Immature natural killer cell (primary cell): ENCODE measurements around the gene SLC11A1. TPM values are rescaled to one million over a fixed set of nuclear protein-coding genes. Genes with fewer than 3 reads are reported as not detected.
A peak's percentile ranks its signal among the peaks of the same experiment; 100 is the strongest.

Source experiments
- DNase-seq, 3 donors: peaks; one replicate each; pipeline ENCODE4 v3.0.0; 2022; ENCODE audit warnings: mixed read lengths in 1 of 3
- H3K27ac Mint-ChIP-seq, 6 donors: one replicate each; pipeline ENCODE4 v1.8.0; 2020; ENCODE audit warnings: mixed read lengths in 6 of 6, mild to moderate bottlenecking in 5 of 6, inconsistent platforms in 4 of 6, moderate library complexity in 3 of 6
- H3K27me3 Mint-ChIP-seq, 3 donors: one replicate each; pipeline ENCODE4 v1.8.0; 2020 to 2021; ENCODE audit warnings: low read depth in 3 of 3, mild to moderate bottlenecking in 3 of 3, mixed read lengths in 3 of 3, moderate library complexity in 3 of 3, inconsistent platforms in 1 of 3
- H3K36me3 Mint-ChIP-seq, 3 donors: one replicate each; pipeline ENCODE4 v1.8.0; 2020; ENCODE audit warnings: mixed read lengths in 3 of 3, inconsistent platforms in 2 of 3, mild to moderate bottlenecking in 2 of 3
- H3K4me1 Mint-ChIP-seq, 2 donors: one replicate each; pipeline ENCODE4 v1.8.0; 2020; ENCODE audit warnings: inconsistent platforms in 2 of 2, mild to moderate bottlenecking in 2 of 2, mixed read lengths in 2 of 2, moderate library complexity in 1 of 2
- H3K4me3 Mint-ChIP-seq, 5 donors: one replicate each; pipeline ENCODE4 v1.8.0; 2020; ENCODE audit warnings: mild to moderate bottlenecking in 5 of 5, mixed read lengths in 5 of 5, inconsistent platforms in 3 of 5, moderate library complexity in 3 of 5
- H3K9me3 Mint-ChIP-seq, 6 donors: one replicate each; pipeline ENCODE4 v1.8.0; 2020; ENCODE audit warnings: mild to moderate bottlenecking in 6 of 6, mixed read lengths in 6 of 6, inconsistent platforms in 4 of 6, moderate library complexity in 3 of 6
- polyA plus RNA-seq, 3 donors: library from polyadenylated mRNA; unstranded; fragments of 300-500 nt; fragmentation: Illumina TruSeq; gene quantifications; one replicate each; pipeline ENCODE4 v1.2.3, GENCODE V29; 2021

Gene SLC11A1
- polyA plus RNA-seq, 3 donors from 2014 or later, result 0.66 to 1.8 (median 1.2) TPM

DNA sequence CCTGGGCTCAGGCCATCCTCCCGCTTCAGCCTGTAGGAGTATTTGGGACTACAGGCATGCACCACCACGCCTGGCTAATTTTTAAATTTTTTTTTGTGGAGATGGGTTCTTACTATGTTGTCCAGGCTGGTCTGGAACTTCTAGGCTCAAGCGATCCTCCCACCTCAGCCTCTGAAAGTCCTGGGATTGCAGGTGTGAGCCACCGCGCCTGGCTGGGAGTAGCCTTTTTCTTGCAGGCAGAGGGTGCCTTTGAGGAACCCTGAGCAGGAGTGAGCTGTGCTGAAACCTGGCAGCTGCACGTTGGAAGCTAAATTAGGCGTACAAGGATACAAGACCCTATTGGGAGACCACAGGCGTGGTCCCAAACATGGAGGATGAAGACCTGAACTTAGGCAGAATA lies 25.6 kb downstream of the SLC11A1 start:
- H3K4me3 Mint-ChIP-seq, result peak overlapping the region in 4 of 5 donors; percentile 56 to 92 (median 74)
- peaks cover 57 to 60% of the 10 kb centered on the region in 2 donors for H3K4me1 Mint-ChIP-seq
- peaks cover 0 to 10% (median 4%) of the 10 kb centered on the region in 3 donors for H3K36me3 Mint-ChIP-seq
- DNase-seq, result no peak
- H3K9me3 Mint-ChIP-seq, result no peaks in the 10 kb centered on the region
- peak overlapping the region in 4 of 6 donors; percentile 53 to 96 (median 94) for H3K27ac Mint-ChIP-seq
- peaks cover 7 to 26% (median 25%) of the 10 kb centered on the region in 3 donors for H3K27me3 Mint-ChIP-seq

DNA sequence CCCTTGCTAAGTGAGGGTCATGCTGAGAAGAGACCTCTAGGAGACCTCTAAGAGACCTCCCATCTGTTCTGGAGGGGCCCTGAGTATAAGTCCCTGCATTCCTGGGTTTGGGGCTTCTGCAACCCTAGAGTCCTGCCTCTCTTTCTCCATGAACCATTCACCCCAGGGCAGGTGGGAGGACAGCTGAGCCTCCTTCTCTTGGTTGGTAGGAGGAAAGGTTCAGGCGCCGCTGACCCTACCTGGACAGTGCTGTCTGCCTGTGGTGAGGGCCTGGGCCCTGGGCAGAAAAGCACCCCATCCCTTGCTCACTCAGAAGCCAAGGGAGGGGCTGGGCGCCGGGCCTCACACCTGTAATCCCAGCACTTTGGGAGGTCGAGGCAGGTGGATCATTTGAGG lies 36.2 kb downstream of the SLC11A1 start:
- no peak overlapping the region for H3K4me3 Mint-ChIP-seq
- no peaks in the 10 kb centered on the region for H3K9me3 Mint-ChIP-seq
- no peaks in the 10 kb centered on the region for H3K36me3 Mint-ChIP-seq
- H3K4me1 Mint-ChIP-seq, result peaks cover 0 to 6% of the 10 kb centered on the region in 2 donors
- no peak overlapping the region for H3K27ac Mint-ChIP-seq
- DNase-seq, result no peak
- H3K27me3 Mint-ChIP-seq, result peaks cover 1 to 3% (median 2%) of the 10 kb centered on the region in 3 donors

DNA sequence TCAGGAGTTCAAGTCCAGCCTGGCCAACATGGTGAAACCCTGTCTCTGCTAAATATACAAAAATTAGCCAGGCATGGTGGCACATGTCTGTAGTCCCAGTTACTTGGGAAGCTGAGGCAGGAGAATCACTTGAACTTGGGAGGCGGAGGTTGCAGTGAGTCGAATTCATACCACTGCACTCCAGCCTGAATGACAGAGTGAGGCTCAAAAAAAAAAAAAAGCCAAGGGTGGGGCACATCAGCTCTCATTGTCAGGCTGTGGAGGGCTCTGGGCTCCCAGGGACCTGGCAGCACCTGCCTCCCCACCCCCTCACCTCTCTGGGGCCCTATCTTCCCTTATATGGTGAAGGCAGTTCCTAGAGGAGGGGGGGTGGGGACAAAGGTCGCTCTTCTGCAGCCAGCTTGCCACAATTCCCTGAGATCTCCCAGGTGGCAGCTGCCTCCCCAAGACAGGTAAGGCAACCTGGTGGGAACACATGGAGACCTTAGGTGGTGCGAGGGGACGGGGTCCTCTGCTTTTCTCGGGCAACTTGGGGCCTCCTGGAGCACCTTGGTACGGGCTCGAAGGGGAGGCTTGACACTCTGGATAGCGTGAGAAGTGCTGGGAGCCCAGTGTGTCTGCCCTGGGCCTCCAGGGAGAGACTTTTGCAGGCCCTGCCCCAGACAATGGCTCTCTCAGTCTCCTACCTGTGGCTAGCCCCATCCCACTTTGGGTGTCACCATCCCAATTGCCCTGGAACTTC lies 36.8 kb downstream of the SLC11A1 start, which contains the start of gene VIL1:
TSS of gene VIL1 (plus strand) at position 407 of the 742 bp plus-strand sequence. CDS start 4,656 bp downstream, outside the sequence.
- H3K27me3 Mint-ChIP-seq, result peaks cover 1 to 3% (median 2%) of the 10 kb centered on the region in 3 donors
- H3K4me3 Mint-ChIP-seq, result no peak within 1 kb of the TSS
- H3K9me3 Mint-ChIP-seq, result no peaks in the 10 kb centered on the region
- peak within 1 kb of the TSS in 2 of 6 donors; percentile 6 to 59 for H3K27ac Mint-ChIP-seq
- DNase-seq, result no peak
- peaks cover 0 to 6% of the 10 kb centered on the region in 2 donors for H3K4me1 Mint-ChIP-seq
- no peaks in the 10 kb centered on the region for H3K36me3 Mint-ChIP-seq

DNA sequence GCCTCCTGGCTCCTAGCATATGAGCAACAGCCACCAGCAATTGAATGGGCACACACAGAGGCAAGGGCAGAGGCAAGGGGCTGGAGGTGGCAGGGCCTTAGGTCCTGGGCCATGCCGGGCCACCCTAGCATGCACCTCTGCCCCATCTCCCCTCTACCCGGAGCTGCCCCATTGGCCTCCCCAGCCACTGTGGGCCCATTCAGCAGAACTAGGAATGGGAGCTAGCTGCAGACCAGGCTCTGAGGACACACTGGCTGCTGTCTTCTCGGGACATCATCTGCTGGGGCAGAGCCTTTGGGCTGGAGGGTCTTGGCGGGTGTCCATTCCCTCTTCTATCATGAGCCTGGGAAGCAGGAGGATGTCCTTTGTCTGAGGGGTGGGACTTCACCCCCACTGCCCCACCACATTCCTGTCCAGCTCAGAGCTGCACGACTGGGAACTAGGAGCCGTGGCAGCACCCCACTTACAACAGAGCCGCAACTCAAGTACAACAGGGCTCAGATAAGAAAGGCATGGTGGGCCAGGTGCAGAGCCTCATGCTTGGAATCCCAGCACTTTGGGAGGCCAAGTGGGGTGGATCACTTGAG lies 37.6 kb downstream of the SLC11A1 start:
- Mint-ChIP-seq H3K4me3 (no peak overlapping the region), H3K27ac (peak overlapping the region in 1 of 6 donors; percentile 6), H3K4me1 (no peaks in the 10 kb centered on the region), H3K36me3 (no peaks in the 10 kb centered on the region), H3K27me3 (peaks cover 1 to 3% (median 2%) of the 10 kb centered on the region in 3 donors), H3K9me3 (no peaks in the 10 kb centered on the region)
- DNase-seq, result no peak

DNA sequence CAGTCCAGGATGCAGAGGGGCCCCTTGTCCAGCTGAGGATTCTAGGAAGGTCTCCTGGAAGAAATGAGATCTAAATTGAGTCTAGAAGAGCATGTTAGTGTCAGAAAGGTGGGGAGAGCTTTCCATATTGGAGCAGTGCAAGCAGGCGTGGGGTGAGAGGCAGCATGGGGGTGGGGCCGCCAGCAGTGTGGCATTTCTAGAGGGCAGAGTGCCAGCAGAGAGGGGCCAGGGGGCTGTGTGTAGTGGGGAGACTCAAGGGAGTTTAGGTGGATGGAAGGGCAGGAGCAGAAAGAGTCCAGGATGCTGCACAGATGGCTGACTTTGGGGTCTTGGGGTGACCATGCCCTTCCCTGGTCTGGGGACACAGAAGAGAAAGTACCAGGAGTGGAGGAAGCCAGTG lies 39.0 kb downstream of the SLC11A1 start:
- no peaks in the 10 kb centered on the region for H3K36me3 Mint-ChIP-seq
- no peak overlapping the region for H3K4me3 Mint-ChIP-seq
- H3K27me3 Mint-ChIP-seq, result peaks cover 1 to 3% (median 2%) of the 10 kb centered on the region in 3 donors
- H3K9me3 Mint-ChIP-seq, result no peaks in the 10 kb centered on the region
- H3K4me1 Mint-ChIP-seq, result no peaks in the 10 kb centered on the region
- no peak for DNase-seq
- peak overlapping the region in 1 of 6 donors; percentile 12 for H3K27ac Mint-ChIP-seq

DNA sequence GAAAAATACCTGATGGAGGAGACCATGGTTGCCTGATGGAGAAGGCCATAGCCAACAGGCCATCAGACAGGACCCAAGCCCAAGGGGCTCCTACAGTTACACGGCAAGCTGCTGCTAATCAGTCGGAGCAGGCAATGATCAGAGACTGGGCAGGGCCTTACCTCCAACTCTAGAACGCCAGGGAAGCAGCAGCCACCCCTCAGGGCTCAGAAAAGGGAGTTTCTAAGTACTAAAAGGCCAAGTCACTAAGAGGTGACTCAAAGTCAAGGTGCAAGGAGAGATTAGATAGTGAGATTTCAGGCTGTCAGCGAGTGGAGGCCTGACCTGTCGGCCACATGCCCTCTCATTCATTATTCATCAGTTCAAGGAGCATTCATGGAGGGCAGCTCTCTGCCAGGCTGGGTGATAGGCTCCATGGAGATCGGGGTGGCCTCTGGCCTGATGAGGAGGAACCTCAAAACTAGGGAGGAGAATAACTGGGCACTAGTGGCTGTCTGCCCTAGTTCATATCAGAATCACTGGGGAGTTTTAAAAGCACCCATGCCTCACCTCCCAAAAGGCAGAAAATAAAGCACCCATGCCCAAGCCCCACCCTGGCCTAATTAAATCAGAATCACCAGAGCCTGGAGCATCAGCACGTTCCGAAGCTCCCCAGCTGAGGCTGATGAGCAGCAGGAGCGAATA lies 40.5 kb downstream of the SLC11A1 start:
- Mint-ChIP-seq H3K9me3 (no peaks in the 10 kb centered on the region), H3K27me3 (peaks cover 0 to 1% (median 0%) of the 10 kb centered on the region in 3 donors), H3K27ac (no peak overlapping the region), H3K4me3 (no peak overlapping the region), H3K36me3 (no peaks in the 10 kb centered on the region), H3K4me1 (no peaks in the 10 kb centered on the region)
- no peak for DNase-seq

DNA sequence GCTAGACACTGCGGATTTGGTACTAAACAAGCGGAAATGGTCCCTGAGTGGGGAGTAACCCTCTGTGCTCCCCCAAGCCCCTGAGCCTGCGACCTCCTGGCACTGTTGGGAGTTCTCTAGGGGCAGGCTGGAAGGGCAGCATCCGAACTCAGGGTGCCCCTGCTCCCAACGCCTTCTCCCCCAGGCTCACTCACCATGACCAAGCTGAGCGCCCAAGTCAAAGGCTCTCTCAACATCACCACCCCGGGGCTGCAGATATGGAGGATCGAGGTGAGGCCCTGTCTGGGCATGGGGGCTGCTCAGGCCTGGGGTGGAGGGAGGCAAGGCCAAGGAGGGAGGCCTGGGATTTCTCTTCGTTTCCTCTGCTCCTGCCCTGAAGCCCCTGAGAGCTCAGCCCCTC lies 41.5 kb downstream of the SLC11A1 start:
- no peaks in the 10 kb centered on the region for H3K4me1 Mint-ChIP-seq
- peaks cover 0 to 4% (median 0%) of the 10 kb centered on the region in 3 donors for H3K27me3 Mint-ChIP-seq
- H3K27ac Mint-ChIP-seq, result no peak overlapping the region
- DNase-seq, result no peak
- no peak overlapping the region for H3K4me3 Mint-ChIP-seq
- H3K36me3 Mint-ChIP-seq, result no peaks in the 10 kb centered on the region
- no peaks in the 10 kb centered on the region for H3K9me3 Mint-ChIP-seq

DNA sequence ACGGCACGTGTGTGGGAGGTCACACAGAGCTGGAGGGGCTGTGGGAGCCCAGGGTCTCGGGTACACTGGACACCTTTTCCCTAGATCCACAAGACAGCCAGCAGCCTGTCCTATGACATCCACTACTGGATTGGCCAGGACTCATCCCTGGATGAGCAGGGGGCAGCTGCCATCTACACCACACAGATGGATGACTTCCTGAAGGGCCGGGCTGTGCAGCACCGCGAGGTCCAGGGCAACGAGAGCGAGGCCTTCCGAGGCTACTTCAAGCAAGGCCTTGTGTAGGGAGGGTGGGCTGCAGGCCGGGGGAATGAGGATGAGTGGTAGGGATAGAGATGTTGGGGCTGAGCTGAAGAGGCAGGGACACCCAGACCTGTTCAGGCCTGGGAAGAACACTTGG lies 43.5 kb downstream of the SLC11A1 start:
- H3K36me3 Mint-ChIP-seq, result no peaks in the 10 kb centered on the region
- H3K4me3 Mint-ChIP-seq, result no peak overlapping the region
- no peaks in the 10 kb centered on the region for H3K9me3 Mint-ChIP-seq
- H3K27ac Mint-ChIP-seq, result no peak overlapping the region
- no peaks in the 10 kb centered on the region for H3K4me1 Mint-ChIP-seq
- peaks cover 0 to 4% (median 0%) of the 10 kb centered on the region in 3 donors for H3K27me3 Mint-ChIP-seq
- DNase-seq, result no peak

DNA sequence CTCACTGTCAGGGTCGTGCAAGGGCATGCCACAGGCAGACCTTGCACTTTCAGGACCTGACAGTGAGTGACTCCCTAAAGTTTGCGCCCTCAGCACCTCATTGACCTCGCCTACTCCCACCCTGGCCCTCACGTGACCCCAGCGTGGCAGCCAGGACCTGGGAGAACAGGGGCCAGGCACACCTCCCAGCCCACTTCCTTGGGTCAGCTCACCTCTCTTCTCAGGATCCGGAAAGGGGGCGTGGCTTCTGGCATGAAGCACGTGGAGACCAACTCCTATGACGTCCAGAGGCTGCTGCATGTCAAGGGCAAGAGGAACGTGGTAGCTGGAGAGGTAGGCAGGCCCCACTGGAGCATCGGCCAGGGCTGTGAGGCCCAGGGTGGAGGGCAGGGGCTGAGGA lies 45.7 kb downstream of the SLC11A1 start:
- no peak overlapping the region for H3K4me3 Mint-ChIP-seq
- no peaks in the 10 kb centered on the region for H3K36me3 Mint-ChIP-seq
- no peak overlapping the region for H3K27ac Mint-ChIP-seq
- H3K9me3 Mint-ChIP-seq, result no peaks in the 10 kb centered on the region
- peaks cover 0 to 4% (median 0%) of the 10 kb centered on the region in 3 donors for H3K27me3 Mint-ChIP-seq
- no peak for DNase-seq
- no peaks in the 10 kb centered on the region for H3K4me1 Mint-ChIP-seq

DNA sequence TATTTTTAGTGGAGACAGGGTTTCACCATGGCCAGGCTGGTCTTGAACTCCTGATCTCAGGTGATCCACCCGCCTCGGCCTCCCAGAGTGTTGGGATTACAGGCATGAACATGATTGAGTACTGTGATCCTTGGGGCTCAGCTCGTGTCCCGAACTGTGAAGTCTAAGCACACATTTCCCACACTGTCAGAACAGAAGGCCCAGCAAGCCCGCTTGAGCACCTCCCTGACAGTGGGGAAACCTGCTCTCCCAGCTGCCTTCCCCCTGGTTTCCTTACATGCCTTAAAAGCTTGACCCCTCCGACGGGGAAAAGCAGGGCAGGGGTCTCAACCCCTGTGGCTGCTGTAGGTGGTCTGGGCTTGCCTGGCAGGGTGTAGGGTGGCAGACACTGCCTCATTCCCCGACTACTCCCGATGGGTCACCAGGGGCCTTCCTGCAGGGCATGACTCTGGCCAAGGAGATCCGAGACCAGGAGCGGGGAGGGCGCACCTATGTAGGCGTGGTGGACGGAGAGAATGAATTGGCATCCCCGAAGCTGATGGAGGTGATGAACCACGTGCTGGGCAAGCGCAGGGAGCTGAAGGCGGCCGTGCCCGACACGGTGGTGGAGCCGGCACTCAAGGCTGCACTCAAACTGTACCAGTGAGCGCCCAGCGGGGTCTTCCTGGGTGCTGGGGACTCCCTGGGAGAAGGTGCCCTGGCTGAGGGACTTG lies 46.9 kb downstream of the SLC11A1 start:
- Mint-ChIP-seq H3K27ac (no peak overlapping the region), H3K9me3 (no peaks in the 10 kb centered on the region), H3K4me3 (no peak overlapping the region), H3K4me1 (no peaks in the 10 kb centered on the region), H3K27me3 (peaks cover 0 to 5% (median 0%) of the 10 kb centered on the region in 3 donors), H3K36me3 (no peaks in the 10 kb centered on the region)
- DNase-seq, result no peak

DNA sequence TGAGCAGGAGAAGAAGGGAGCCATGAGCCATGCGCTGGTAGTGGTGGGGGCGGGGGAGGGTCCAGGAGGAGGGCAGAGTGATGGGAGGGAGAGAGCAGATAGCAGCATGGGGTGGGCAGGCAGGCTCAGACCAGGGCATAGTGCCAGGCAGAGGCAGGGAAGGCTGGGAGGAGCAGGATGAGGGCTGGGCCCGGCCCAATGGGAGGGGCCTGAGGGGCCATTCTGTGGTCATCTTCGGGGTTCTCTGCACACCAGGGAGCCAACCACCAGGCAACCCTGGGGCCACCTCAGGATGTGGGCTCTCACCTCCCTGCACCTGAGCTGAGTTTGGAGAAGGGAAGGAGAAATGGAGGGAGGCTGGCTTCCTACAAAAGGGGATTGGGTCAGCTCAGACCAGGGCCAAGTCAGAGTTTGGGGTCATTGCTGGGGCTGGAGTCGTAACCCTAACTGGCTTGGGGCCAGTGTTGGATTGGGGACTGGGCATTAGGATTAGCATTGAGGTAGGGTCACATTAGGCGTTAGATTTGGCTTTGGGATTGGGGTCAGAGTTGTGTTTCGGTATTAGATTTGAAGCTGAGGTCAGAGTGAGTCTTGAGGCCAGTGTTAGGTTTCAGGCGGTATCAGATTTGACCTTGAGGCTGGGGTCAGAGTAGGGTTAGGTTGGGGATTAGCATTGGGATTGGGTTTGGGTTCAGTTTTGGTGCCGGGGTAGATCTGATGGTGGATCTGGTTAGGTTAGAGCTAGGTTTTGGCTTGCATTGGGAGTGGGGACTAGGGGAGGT lies 48.0 kb downstream of the SLC11A1 start:
- no peak for DNase-seq
- H3K36me3 Mint-ChIP-seq, result no peaks in the 10 kb centered on the region
- H3K4me1 Mint-ChIP-seq, result no peaks in the 10 kb centered on the region
- H3K4me3 Mint-ChIP-seq, result no peak overlapping the region
- peak overlapping the region in 1 of 6 donors; percentile 2 for H3K27ac Mint-ChIP-seq
- no peaks in the 10 kb centered on the region for H3K9me3 Mint-ChIP-seq
- peaks cover 0 to 5% (median 0%) of the 10 kb centered on the region in 3 donors for H3K27me3 Mint-ChIP-seq

DNA sequence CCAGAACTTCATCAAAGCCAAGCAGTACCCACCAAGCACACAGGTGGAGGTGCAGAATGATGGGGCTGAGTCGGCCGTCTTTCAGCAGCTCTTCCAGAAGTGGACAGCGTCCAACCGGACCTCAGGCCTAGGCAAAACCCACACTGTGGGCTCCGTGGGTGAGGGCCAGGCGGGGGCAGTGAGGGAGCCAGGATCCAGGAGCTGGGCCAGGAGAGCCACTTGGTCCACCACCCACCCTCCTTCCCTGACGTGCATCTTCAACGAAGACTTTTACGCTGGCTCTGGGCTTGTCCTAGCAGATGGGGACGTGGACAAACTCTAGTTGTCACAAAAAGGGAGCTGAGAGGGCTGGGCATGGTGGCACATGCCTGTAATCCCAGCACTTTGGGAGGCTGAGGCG lies 48.6 kb downstream of the SLC11A1 start:
- Mint-ChIP-seq H3K27ac (peak overlapping the region in 1 of 6 donors; percentile 2), H3K4me3 (no peak overlapping the region), H3K9me3 (no peaks in the 10 kb centered on the region), H3K27me3 (peaks cover 0 to 5% (median 0%) of the 10 kb centered on the region in 3 donors), H3K4me1 (no peaks in the 10 kb centered on the region), H3K36me3 (no peaks in the 10 kb centered on the region)
- DNase-seq, result no peak

DNA sequence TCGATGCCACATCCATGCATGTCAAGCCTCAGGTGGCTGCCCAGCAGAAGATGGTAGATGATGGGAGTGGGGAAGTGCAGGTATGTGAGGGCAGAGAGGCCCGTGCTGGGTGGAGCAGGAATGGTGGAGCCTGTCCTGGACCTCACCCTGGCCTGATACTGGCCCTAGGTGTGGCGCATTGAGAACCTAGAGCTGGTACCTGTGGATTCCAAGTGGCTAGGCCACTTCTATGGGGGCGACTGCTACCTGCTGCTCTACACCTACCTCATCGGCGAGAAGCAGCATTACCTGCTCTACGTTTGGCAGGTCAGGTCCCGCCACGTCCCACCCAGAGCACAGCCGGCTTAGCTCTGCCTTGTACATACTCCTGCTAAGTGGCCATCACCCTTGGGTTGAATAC lies 49.8 kb downstream of the SLC11A1 start:
- Mint-ChIP-seq H3K36me3 (no peaks in the 10 kb centered on the region), H3K27ac (no peak overlapping the region), H3K4me3 (no peak overlapping the region), H3K9me3 (no peaks in the 10 kb centered on the region), H3K4me1 (no peaks in the 10 kb centered on the region), H3K27me3 (peaks cover 0 to 4% (median 0%) of the 10 kb centered on the region in 3 donors)
- DNase-seq, result no peak
